GM10847 (cell line): Measurements from ENCODE around the gene CLTRN.

Experiments
- POLR2A ChIP-seq: IDR thresholded peaks from 2 replicates; pipeline ENCODE4 v1.6.1; 2011; ENCODE audit not compliant: insufficient read length; ENCODE audit errors: extremely low read depth

Gene CLTRN

GRCh38 chrX:15602761-15603160 lies 61.8 kb downstream of the CLTRN start:
- no peak for TF ChIP-seq POLR2A

GRCh38 chrX:15601932-15602331 lies 62.7 kb downstream of the CLTRN start:
- no peak for TF ChIP-seq POLR2A

- TF ChIP-seq POLR2A = no peak
Observed at GRCh38 chrX:15600745-15601144, 63.9 kb downstream of the CLTRN start, which contains the start of gene ACE2. Gene ACE2, minus strand, starts transcription at chrX:15600960. Its CDS starts 49 bp downstream, at chrX:15600911.

- no peak for TF ChIP-seq POLR2A
Observed at GRCh38 chrX:15600049-15600448, 64.6 kb downstream of the CLTRN start.

- no peak for TF ChIP-seq POLR2A
Observed at GRCh38 chrX:15599461-15599860, 65.1 kb downstream of the CLTRN start.

GRCh38 chrX:15598026-15598425 lies 66.6 kb downstream of the CLTRN start:
- no peak for TF ChIP-seq POLR2A

GRCh38 chrX:15594371-15594770 lies 70.2 kb downstream of the CLTRN start:
- TF ChIP-seq POLR2A = no peak

GRCh38 chrX:15579778-15580747 lies 84.5 kb downstream of the CLTRN start:
- no peak for TF ChIP-seq POLR2A
